HL-60 (cell line): ENCODE measurements around the gene XXYLT1.

ENCODE experiments used
- GABPA ChIP-seq: IDR thresholded peaks from 2 replicates; pipeline ENCODE4 v1.6.1; 2012; ENCODE audit warnings: low read depth
- POLR2AphosphoS5 ChIP-seq: IDR thresholded peaks from 2 replicates; pipeline ENCODE4 v1.6.1; 2012; ENCODE audit warnings: low read depth
- TF ChIP-seq, protein P1 (sequence below): IDR thresholded peaks from one replicate; pipeline ENCODE4 v1.5.1; 2011; ENCODE audit warnings: low read length, control low read depth, inconsistent platforms; ENCODE audit not compliant: insufficient read depth
- TF ChIP-seq, protein P2 (sequence below): IDR thresholded peaks from 2 replicates; pipeline ENCODE4 v1.6.1; 2012; ENCODE audit warnings: low read depth; ENCODE audit not compliant: insufficient replicate concordance

- no peak for TF ChIP-seq GABPA
- TF ChIP-seq, protein P1, sequence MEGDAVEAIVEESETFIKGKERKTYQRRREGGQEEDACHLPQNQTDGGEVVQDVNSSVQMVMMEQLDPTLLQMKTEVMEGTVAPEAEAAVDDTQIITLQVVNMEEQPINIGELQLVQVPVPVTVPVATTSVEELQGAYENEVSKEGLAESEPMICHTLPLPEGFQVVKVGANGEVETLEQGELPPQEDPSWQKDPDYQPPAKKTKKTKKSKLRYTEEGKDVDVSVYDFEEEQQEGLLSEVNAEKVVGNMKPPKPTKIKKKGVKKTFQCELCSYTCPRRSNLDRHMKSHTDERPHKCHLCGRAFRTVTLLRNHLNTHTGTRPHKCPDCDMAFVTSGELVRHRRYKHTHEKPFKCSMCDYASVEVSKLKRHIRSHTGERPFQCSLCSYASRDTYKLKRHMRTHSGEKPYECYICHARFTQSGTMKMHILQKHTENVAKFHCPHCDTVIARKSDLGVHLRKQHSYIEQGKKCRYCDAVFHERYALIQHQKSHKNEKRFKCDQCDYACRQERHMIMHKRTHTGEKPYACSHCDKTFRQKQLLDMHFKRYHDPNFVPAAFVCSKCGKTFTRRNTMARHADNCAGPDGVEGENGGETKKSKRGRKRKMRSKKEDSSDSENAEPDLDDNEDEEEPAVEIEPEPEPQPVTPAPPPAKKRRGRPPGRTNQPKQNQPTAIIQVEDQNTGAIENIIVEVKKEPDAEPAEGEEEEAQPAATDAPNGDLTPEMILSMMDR: no peak
- TF ChIP-seq POLR2AphosphoS5: no peak
- TF ChIP-seq, protein P2, sequence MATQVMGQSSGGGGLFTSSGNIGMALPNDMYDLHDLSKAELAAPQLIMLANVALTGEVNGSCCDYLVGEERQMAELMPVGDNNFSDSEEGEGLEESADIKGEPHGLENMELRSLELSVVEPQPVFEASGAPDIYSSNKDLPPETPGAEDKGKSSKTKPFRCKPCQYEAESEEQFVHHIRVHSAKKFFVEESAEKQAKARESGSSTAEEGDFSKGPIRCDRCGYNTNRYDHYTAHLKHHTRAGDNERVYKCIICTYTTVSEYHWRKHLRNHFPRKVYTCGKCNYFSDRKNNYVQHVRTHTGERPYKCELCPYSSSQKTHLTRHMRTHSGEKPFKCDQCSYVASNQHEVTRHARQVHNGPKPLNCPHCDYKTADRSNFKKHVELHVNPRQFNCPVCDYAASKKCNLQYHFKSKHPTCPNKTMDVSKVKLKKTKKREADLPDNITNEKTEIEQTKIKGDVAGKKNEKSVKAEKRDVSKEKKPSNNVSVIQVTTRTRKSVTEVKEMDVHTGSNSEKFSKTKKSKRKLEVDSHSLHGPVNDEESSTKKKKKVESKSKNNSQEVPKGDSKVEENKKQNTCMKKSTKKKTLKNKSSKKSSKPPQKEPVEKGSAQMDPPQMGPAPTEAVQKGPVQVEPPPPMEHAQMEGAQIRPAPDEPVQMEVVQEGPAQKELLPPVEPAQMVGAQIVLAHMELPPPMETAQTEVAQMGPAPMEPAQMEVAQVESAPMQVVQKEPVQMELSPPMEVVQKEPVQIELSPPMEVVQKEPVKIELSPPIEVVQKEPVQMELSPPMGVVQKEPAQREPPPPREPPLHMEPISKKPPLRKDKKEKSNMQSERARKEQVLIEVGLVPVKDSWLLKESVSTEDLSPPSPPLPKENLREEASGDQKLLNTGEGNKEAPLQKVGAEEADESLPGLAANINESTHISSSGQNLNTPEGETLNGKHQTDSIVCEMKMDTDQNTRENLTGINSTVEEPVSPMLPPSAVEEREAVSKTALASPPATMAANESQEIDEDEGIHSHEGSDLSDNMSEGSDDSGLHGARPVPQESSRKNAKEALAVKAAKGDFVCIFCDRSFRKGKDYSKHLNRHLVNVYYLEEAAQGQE: no peak
Observed at GRCh38 chr3:195147649-195148080, 123.3 kb downstream of the XXYLT1 start.
